GM12892 (cell line): Measurements from ENCODE around the gene WFS1.

Experiments used
- POLR2A ChIP-seq: IDR thresholded peaks from 2 replicates; pipeline ENCODE4 v1.6.1; 2011; ENCODE audit warnings: low read depth, low read length, control low read depth
- POLR2AphosphoS5 ChIP-seq: IDR thresholded peaks from 2 replicates; pipeline ENCODE4 v1.6.1; 2011; ENCODE audit warnings: low read depth, low read length, control low read depth

DNA sequence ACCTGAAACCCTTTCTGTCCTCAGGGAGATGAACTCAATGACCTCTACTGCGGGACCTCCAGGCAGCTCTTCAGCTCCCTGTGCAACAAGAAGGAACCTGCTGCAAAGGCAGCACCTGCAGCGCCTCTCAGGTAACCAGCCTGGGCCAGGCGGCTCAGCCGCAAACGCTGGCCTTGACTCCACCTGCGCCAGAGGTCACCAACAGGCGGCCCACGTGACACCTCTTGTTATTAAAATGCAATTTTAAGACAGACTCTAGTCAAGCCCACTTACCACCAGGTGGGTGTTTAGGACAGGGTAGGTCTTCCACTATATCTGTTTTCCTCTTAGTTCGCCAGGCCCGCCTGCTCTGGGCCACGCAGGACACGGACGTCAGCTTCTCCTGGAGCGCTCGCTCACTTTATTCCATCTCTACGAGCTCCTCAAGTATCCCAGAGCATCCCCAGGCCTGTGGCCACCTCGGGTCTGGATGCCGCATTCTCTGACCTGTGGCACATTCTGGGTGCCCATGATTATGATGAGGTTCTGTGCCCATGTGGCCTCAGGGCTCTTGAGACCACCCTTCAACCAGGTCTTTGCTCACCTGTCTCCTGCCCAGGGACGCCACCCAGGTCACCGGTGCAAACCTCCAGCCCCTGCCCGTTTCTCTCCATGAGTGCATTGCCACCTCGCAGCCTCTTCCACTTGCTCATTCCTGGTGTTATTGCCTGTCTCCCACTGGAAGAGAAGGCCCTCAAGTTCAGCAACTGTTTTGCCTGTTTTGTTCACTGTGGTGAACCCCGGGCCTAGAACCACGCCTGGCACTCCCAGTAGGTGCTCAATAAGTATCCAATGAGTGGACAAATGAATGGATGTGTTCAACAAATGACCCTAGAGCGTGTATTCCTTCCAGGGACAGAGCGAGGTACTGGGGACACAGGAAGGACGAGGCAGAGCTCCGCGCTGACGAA, 36.5 kb upstream of the WFS1 start:
- no peak for TF ChIP-seq POLR2A
- TF ChIP-seq POLR2AphosphoS5, result no peak
